BE2C (cell line): ENCODE measurements around the gene ACSL3.

Source experiments
- DNase-seq: peaks from one replicate; pipeline ENCODE4 v3.0.0-alpha.2; 2020
- H3K27me3 ChIP-seq: fragments of 250-450 bp; sonication (Bioruptor Pico); 2 replicates; pipeline ENCODE4 v1.5.1; 2020; ENCODE audit warnings: mild to moderate bottlenecking
- H3K36me3 ChIP-seq: fragments of 250-450 bp; sonication (Bioruptor Pico); 2 replicates; pipeline ENCODE4 v1.5.1; 2020; ENCODE audit warnings: mild to moderate bottlenecking
- H3K4me1 ChIP-seq: fragments of 250-450 bp; sonication (Bioruptor Pico); 2 replicates; pipeline ENCODE4 v1.5.1; 2020
- H3K4me3 ChIP-seq: 2 replicates; pipeline ENCODE4 v1.5.1; 2011; ENCODE audit warnings: low read depth, low read length
- H3K9me3 ChIP-seq: fragments of 250-450 bp; sonication (Bioruptor Pico); 2 replicates; pipeline ENCODE4 v1.5.1; 2020
- CTCF ChIP-seq: IDR thresholded peaks from 2 replicates; pipeline ENCODE4 v1.5.1; 2012; ENCODE audit warnings: mild to moderate bottlenecking, low read depth, low read length

The ACSL3 gene

DNA sequence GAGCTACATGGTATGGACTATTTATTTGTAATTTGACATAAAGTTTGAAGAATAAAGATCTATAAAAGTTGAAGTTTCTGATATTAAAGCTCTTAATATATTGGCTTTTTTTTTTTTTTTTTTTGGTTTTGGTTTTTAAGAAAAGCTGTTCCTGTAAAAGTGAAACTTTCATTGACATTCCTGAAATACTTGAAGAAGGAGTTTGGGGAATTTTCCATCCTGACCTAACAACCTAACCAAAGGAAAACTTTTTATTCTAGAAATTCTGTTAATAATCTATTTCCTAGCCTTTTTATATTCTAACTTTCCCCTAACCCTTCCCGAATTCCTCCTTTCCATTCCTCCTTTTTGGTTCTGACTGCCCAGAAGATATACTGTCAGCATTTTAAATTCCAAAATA lies 83.7 kb downstream of the ACSL3 start:
- Histone ChIP-seq H3K9me3 (no peaks in the 10 kb centered on the region), H3K4me1 (peaks cover 5% of the 10 kb centered on the region; the same call in 1 of the 2 replicates), H3K36me3 (no peaks in the 10 kb centered on the region; the same call in none of the 2 replicates), H3K4me3 (no peak overlapping the region), H3K27me3 (no peaks in the 10 kb centered on the region)
- DNase-seq: no peak
- no peak for TF ChIP-seq CTCF

DNA sequence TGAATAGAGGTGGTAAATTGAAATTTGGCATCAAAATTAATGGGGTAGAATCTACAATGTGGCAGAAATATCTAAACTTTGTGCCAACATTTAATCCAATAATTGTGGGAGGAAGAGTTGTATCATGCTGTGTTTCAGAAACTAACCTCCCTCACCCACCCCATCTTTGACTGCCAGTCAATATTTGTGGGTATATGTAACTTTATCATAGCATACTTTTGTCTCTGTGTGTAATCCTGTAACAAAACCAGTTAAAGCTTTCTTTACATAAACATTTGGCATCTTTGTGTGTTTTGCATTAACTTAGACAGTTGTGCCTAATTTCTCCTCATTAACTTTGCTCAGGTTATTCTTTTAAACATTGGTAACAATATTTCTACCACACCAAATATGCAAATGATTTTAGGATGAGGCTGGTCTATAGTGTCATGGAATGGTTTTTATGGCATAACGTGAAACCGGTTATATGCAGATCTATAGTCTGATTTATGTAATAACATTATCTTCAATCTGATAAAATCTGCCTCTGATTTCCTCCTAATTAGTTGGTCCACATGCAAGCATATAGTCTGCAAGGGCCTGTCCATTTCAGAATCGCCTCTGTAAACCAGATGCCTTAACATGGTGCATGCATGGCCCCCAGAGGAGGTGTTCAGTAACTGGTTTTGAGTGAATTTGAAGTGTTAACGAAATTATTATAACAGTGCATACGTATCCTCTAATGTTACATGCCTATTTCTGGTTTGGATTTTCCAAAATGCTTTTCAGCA lies 84.3 kb downstream of the ACSL3 start:
- no peak for DNase-seq
- Histone ChIP-seq H3K27me3 (no peaks in the 10 kb centered on the region), H3K4me3 (no peak overlapping the region), H3K9me3 (no peaks in the 10 kb centered on the region), H3K36me3 (no peaks in the 10 kb centered on the region; the same call in none of the 2 replicates), H3K4me1 (peaks cover 5% of the 10 kb centered on the region; the same call in 1 of the 2 replicates)
- no peak for TF ChIP-seq CTCF

GRCh38 chr2:222945887-222946286 lies 85.1 kb downstream of the ACSL3 start:
- peaks cover 5% of the 10 kb centered on the region; the same call in 1 of the 2 replicates for H3K4me1 ChIP-seq
- no peaks in the 10 kb centered on the region for H3K27me3 ChIP-seq
- TF ChIP-seq CTCF: no peak
- DNase-seq: no peak
- no peaks in the 10 kb centered on the region; the same call in none of the 2 replicates for H3K36me3 ChIP-seq
- H3K9me3 ChIP-seq: no peaks in the 10 kb centered on the region
- no peak overlapping the region for H3K4me3 ChIP-seq

GRCh38 chr2:222946700-222947287 lies 86.0 kb downstream of the ACSL3 start:
- Histone ChIP-seq H3K27me3 (no peaks in the 10 kb centered on the region), H3K4me1 (peaks cover 5% of the 10 kb centered on the region), H3K9me3 (no peaks in the 10 kb centered on the region), H3K36me3 (no peaks in the 10 kb centered on the region; the same call in 1 of the 2 replicates), H3K4me3 (no peak overlapping the region)
- no peak for TF ChIP-seq CTCF
- DNase-seq: no peak

GRCh38 chr2:222949073-222949472 lies 88.2 kb downstream of the ACSL3 start:
- Histone ChIP-seq H3K4me3 (no peak overlapping the region), H3K4me1 (peaks cover 10% of the 10 kb centered on the region), H3K27me3 (no peaks in the 10 kb centered on the region), H3K9me3 (no peaks in the 10 kb centered on the region), H3K36me3 (no peaks in the 10 kb centered on the region)
- no peak for DNase-seq
- TF ChIP-seq CTCF: no peak
